Measurements from ENCODE around the gene NKD2. TPM values are rescaled to one million over a fixed set of nuclear protein-coding genes. Genes with fewer than 3 reads are reported as not detected.

Gene NKD2
- total and polyA plus RNA-seq, 9 of the 15 experiments (the other 6 are each of a cell fraction or from before 2014, with no cell fraction given) = 0.09 to 0.64 (median 0.27) TPM; not detected in 5

DNA sequence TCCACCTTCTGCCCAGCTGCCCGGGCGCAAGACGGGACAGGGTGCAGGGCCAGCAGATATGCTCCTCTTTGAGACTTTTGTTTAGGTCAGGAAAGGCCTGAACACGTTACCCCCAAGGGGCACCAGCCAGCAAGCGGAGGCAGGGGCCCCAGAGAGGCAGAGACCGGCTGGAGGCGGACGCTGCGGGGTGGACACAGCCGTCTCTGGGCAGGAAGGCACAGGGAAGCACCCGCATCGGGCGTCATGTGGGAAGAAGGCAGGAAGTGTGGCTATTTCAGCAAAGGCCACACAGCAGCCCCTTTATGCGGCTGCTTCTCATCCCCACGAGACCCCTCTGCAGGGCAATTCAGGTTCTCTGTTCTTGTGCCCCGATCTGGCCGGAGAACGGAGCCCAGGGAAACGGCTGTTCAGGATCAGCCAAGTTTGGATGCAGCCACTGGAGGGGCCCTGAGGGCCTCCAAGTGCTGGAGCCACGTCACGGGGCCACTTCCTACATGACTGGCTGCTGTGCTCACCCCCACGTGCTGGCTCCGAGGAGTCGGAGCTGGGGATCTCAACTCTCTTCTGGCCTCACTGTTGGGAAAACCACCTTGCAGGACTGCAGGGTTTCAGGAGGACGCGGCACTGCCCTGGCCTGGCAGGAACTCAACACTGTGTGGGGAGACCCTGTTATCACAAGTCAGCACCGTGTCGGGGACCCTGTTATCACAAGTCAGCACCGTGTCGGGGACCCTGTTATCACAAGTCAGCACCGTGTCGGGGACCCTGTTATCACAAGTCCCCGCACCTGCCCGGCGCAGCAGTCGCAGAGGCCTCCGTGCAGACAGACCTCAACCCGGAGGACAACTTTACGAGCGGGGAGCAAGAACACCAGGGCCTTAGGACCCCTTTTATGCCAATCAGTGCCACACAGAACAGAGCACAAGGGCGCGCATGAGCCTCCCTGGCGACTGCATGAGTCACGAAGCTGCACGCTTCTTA lies 58.8 kb downstream of the NKD2 start (continued):
- TF ChIP-seq ZNF197 (CRISPR knock-in tag; IDR thresholded peaks at IDR 0.05; ENCODE audit: low read depth) (peak; percentile 86; the same call in 1 of the 2 replicates), ARID1B (IDR thresholded peaks at IDR 0.05) (peak; percentile 99), ZNF644 (tag; IDR thresholded peaks at IDR 0.05; ENCODE audit: low read depth) (peak; percentile 92), MCM2 (IDR thresholded peaks at IDR 0.05; ENCODE audit: low read depth) (no peak), ARHGAP35 (IDR thresholded peaks at IDR 0.05; ENCODE audit: partially characterized antibody) (no peak), ZNF507 (tag; conservative IDR thresholded peaks at IDR 0.05) (no peak), SFPQ (IDR thresholded peaks at IDR 0.05; ENCODE audit: low read depth, low read length) (no peak), ZEB2 (IDR thresholded peaks at IDR 0.05) (peak; percentile 53; the same call in 1 of the 2 replicates), TRIM28 (IDR thresholded peaks at IDR 0.05) (no peak), NCOA6 (IDR thresholded peaks at IDR 0.05) (no peak), PHB2 (IDR thresholded peaks at IDR 0.05; ENCODE audit: low read depth) (peak; percentile 95), CLOCK (CRISPR knock-in tag; IDR thresholded peaks at IDR 0.05; ENCODE audit: borderline replicate concordance) (no peak; the same call in 1 of the 2 replicates)

Measured in K562 (cell line).